Astrocyte of the hippocampus (primary cell): ENCODE data around the gene PARVG.

Experiments used
- DNase-seq: peaks from one replicate; pipeline ENCODE4 v3.0.0; 2011; ENCODE audit warnings: low read depth, low spot score

PARVG gene

DNA sequence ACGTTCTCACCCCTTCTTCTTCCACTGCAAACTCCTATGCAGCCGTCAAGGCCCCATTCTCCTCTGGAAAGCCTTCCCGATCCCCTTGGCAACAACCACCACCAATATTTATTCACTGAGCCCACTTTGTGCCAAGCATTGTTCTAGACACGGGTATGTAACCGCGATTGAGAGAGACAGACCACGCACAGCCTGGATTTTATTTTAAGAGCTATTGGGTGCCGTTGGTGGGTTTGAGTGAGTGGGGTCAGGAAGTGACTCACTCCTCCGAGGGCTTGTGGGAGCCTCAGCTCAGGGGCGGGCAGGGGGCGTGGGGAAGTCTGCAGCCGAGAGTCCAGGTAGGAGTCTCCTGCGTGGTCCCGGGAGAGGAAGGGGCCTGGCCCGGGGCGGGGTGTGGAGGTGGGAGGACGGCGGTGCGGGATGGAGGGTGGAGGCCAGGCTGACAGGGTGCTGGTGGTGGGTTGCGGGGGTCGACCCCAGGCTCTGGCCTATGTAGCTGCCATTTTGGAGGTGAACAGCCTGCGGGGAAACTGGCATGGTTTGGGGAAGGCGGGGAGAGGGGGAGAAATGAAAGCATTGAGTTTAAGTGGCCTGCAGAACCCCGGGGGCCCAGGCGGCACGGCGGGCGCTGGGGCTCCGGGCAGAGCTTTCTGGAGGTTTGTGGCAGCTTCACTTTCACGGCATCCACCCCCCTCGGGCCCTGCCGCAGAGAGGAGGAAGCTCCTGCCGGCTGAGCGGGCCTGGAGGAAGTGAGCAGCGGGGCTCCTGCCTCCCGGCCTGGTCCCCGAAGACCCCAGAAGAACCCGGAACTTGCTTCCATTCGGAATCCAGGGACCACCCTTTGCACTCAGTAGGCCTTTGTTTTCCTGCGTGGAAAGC, 547 bp downstream of the PARVG start:
- no peak for DNase-seq

DNA sequence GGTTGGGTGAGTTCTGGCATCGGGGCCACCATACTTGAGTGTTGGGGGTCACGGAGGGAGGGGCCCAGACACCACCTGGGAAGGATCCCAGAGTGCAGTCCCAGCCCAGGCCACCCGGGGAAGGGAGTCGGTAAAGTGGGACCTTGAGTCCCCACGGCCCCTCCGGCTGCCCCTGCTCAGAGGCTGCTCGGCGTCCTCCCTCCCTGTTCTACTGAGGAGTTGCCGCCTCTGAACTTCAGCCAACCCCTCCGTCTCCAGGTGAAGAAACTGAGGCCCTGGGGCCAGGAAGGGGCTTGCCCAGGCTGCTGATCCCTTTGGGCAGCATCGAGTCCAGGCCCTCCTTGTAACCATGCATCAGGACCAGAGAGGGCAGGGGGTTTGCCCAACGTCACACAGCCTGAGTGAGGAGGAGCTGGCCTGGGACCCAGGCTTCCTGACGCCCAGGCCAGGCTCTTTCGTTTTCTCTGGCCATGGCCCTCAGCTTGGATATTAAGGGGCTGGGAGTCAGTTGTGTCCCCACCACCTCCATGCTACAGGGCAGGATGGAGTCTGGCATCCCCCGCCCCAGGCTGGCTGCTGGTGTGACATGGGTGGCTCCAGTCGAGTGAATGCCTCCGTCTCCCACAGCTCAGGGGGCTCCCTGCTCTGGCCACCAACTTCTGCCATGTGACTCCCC, 1.3 kb downstream of the PARVG start:
- no peak for DNase-seq

DNA sequence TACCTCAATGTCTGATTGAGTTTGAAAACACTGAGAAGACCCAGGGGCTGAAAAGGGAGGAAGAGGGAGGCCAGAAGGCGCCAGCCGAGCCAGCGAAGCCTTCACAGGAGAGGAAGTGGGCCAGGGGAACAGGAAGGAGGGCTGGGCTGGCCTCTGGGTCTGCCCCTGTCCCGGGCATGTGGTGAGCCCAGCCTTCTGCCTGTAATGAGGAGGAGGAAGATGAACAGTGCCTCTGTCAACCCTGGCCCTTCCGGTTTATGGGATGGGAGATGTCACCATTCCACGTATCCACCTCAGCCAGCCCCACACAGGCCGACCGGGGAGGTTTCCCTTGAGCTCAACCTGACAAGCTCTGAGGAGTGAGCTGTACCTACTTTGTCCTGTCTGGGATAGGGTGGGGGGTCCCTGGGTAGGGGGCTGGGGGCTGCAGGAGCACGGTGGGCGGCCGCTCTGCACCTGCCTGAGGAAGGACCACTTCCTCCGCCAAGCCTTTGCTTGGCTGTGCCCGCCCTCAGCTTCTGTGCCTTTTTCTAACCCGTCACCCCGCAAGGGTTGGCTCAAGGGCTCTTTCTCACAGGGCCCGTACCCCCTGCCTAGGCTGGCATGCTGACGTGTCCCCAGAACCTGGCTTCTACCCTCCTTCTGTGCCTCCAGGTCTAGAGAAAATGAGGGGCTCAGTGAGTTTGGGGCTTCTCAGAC, 2.0 kb downstream of the PARVG start:
- DNase-seq, result no peak

DNA sequence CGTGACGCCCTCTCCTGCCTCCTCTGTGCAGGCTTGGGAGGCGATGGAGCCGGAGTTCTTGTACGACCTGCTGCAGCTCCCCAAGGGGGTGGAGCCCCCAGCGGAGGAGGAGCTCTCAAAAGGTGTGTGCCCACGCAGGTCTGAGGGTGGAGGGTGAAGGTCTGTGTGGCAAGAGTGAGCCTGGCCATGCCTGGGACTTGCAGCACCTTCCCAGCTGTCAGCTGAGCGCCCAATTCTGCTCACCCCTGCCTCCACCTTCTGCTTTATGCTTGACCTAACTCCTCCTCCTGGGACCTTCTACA, 2.5 kb downstream of the PARVG start:
- DNase-seq, result no peak

DNA sequence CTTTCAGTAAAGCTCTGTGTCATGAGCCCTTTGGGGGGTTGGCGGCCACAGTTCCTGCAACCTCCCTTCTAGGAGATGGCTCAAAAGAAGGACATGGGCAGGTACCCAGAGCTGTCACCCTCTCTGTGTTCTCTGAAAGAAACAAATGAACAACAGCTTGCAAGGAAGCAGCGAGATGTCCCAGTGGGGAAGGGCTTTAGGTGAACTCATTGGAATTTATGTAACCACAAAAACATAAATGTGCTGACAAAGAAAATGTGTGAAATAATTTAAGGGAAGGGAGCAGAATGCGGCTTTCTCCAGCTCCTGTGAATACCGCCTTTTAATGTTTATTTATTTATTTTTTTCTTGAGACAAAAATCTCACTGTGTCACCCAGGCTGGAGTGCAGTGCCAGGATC, 3.3 kb downstream of the PARVG start:
- DNase-seq, result no peak

DNA sequence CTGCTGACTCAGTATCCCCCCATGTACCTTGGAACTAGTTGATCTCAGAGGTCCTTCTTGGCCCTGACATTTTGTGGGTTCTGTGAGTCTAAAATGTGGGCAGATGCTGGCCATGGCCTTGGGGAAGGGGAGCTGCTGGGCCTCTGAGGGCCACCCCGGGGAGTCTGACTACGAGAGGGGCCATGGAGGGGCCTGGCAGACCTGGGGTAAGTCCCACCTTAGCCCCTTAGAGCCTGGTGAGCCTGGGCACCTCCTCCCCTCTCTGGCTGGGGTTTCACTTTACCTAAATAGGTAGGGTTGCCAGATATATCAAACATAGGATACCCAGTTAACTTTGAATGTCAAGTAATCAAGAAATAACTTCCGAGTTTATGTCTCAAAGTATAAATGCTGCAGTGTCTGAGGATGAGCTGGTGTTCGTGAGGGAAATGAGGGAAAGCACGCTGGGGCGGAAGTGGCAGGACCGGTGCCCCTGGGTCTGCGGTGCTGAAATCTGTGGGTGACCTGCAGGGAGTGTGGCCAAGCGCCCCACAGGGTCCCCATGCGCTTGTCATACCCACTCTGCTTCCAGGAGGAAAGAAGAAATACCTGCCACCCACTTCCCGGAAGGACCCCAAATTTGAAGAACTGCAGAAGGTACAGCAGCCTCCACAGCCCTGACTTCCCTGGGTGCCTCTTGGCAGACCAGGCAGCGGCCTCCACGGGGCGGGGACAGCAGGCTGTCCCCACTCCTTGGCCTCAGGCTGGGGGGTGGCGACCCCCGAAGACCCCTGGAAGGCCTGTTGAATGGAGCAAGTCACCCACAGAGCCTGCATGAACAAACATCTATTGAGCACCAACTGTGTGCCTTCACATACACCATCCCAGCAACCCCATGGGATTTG, 4.8 kb downstream of the PARVG start:
- no peak for DNase-seq

DNA sequence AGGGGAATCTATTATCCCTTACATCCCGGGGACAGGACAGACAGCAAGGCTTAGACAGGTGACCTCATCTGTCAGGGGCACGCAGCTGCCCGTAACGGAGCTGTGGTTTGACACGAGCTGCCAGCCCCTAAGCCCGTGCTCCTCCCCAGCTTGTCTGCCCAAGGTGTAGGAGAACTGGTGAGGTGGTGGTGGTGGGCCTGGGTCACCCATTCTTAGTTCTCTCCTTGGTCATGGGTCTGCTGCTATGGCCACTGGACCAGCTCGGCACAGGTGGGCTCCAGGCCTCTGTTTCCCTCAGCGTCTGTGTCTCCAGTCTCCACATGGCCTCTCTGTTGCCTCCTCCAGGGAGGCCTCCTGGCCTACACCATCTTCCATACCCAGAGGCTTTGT, 5.4 kb downstream of the PARVG start:
- DNase-seq, result no peak

DNA sequence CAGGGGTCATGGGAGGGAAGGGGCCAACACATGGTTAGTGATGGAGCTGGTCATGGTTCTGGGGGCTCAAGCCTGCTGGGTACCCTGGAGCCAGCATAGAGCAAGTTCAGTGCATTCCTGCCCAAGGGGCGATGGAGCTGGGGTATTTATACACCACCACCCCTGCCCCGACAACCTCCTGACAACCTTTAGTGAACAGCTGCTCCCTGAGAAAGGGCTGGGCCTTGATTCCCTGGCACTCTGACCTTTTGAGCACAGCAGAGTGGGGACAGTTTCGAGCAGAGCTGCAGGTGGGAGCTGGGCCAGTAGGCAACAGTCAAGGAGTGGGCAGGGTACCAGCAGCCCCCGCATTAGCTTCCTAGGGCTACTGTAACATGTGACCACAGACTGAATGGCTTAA, 6.0 kb downstream of the PARVG start:
- no peak for DNase-seq

DNA sequence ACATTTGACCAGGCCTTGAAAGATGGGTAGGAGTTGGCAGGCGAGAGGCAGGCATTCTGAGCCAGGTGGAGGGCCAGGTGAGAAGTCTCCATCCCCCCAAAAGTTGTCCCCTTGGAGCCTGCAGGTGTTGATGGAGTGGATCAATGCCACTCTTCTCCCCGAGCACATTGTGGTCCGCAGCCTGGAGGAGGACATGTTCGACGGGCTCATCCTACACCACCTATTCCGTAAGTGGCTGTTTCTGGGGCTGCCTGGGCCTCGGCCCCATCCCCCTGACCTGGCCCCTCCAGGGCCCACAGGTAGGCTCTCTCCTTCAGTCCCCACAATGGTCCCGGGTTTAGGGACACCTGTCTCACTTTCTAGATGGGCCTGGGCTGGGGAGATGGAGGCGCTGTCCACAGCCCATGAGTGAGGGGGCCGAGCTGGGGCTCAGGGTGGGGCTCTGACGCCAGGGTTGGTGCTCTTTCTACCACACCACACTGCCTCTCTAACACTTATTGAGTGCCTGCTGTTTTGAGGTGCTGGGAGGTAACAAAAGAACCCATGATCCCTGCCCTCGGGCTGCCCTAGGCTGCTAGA, 7.0 kb downstream of the PARVG start:
- no peak for DNase-seq

DNA sequence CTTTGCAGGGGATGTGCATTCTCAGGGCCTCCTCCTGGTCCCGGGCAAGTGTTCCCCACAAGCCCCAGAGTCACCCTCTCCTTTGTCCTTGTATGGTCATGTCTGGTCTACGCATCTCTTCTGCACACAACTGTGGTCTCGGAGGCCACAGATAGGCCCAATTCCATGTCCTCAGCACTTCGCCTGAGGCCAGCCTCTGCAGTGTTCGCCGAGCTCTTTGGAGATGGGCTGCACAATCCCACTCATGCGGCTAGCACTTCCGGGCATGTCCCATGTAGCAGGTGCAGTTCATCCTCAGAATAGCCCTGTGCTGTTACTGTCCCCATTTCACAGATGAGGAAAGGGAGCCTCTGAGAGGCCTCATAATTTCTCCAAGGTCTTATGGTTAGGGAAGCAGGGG, 7.6 kb downstream of the PARVG start:
- no peak for DNase-seq

DNA sequence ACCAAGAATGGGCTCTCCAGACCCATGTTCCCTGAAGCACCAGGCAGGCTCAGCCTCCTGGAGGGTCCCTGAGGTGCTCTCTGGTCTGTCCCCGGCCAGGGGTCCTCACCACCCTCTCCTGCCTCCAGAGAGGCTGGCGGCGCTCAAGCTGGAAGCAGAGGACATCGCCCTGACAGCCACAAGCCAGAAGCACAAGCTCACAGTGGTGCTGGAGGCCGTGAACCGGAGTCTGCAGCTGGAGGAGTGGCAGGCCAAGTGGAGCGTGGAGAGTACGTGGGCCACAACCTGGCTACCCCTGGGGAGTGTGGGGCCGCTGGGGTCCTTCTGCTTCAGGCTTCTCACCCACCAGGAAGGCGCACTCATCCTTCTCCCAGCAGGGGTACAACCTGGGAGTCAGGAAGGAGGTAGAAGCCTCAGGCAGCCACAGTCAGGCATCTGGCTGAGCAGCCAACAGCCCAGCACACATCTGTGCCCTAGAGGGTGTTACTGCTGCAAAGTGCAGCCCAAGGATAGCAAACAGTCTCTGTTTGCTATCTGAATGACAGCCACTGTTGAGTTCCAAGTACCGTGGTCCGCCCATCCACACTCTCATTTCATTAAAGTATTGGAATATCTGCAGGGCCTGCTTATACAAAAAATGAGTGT, 8.4 kb downstream of the PARVG start:
- no peak for DNase-seq

DNA sequence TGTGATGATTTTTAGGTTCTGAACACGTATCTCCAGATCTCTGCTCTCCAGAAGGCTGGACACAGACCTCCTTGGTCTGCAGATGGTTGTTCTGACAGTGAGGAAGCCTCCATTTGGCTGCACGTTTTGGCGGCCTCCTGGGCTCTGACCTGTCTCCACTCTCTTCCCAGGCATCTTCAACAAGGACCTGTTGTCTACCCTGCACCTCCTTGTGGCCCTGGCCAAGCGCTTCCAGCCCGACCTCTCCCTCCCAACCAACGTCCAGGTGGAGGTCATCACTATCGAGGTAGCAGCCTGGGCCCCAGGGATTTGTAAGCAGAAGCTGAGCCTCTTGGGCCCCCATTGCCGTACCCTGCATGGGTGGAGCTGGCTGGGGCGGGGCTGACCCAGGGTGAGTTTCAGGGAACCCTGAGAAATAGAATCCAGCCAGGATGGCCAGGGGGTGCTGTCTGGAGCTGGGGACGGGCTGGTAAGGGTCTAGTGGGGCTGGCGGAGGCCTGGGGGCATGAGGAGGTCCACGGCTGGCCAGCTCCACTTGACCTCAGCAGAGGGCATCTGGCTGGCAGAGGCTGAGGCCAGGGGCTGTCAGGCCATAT, 9.8 kb downstream of the PARVG start:
- no peak for DNase-seq

DNA sequence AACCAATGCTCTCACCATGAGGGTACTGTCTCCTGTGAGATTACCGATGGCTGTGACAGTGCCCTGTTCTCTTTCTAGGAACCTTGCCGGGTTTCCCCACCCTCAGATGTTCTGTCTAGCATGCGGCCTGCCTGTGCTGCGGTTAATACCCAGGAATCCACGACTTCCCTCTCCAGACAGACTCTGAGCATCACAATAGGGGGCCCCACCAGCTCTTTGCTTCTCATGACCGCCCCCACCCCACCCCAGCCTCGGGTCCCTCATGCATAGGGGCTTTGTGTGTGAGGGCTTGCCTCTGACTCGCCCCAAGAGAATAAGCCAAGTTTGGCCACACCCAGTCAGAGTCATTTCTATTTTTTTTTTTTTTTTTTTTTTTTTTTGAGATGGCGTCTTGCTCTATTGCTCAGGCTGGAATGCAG, 10.3 kb downstream of the PARVG start:
- no peak for DNase-seq

DNA sequence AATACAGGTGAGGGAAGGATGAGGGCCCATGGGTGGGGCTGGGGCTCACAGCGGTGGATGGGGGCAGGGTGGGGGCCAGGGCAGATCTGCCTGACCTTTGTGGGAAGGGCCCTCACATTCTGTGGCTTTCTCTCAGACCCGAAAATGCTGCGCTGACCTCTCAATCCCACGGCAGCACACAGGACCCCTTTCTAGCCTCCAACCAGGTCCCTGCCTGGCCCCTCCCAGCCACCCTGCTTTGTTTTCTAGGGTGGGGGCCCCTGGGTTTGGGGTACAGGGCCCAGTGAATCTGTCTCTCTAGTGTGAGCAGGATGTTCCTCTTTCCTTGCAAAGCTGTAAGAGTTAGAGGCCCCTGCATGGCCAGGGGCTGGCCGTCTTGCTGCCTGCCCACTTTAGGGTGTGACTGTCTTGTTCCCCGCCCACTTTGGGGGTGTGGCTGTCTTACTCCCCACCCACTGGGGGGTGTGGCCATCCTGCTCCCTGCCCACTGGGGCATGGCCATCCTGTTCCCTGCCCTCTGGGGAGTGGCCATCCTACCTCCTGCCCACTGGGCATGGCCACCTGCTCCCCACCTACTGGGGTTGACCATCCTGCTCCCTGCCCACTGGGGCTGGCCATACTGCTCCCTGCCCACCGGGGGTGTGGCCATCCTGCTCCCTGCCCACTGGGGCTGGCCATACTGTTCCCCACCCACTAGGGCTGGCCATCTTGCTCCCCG, 11.5 kb downstream of the PARVG start:
- DNase-seq, result no peak

DNA sequence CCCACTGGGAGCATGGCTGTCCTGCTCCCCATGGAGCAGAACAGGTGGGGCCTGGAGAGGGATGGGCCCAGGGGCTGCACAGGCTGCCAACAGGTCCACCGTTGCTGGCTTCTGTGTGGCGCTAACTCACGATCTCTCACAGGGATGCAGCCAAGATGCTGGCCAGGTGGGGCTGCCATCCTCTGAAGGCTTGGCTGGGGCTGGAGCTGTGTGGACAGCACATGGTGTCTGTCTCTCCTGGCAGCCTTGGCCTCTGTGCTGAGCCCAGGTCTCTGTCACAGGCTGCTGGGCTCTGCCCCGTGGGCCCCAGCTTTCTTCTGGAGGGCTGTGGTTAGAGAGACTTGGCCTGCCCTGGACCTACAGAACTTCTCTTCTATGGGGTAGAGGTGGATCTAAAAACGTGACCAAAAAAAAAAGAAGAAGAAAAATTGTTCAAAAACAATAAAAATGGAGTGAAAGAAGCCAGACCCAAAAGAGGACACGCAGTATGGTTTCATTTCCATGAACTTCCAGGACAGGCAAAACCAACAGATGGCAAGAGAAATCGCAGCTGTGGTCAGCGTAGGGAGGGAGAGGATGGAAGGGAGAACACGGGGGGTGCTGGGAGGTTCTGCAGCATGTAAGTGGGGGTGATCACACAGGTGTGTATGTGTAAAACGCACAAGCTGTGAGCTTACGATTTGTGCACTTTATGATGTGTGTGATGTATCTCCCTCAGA, 12.2 kb downstream of the PARVG start:
- no peak for DNase-seq

DNA sequence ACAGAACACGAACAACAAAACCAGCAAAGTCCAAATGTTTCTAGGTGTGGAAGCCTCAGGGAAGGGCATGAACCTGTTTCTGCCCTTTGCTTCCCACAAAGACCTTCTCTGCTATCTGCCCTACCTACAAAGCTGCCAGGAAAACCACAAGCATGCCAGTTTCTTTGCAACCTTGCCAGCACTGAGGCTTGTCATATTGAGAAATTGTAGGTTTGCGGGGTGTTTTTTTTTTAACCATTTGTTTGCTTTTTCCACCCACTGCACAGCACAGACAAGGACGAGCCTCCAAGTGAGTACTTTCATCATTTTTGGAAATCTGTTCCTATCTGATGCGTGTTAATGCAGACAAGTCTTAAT, 12.8 kb downstream of the PARVG start:
- DNase-seq, result peak; percentile 22

DNA sequence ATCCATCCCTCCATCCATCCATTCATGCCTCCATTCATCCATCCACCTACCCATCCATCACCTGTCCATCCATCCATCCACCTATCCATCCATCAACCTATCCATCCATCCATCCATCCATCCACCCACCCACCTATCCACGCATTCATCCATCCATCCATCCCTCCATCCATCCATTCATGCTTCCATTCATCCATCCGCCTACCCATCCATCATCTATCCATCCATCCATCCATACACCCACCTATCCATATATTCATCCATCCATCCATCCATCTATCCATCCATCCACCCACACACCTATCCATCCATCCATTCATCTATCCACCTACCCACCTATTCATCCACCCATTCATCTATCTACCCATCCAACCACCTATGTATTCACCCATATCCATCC, 13.8 kb downstream of the PARVG start:
- no peak for DNase-seq

DNA sequence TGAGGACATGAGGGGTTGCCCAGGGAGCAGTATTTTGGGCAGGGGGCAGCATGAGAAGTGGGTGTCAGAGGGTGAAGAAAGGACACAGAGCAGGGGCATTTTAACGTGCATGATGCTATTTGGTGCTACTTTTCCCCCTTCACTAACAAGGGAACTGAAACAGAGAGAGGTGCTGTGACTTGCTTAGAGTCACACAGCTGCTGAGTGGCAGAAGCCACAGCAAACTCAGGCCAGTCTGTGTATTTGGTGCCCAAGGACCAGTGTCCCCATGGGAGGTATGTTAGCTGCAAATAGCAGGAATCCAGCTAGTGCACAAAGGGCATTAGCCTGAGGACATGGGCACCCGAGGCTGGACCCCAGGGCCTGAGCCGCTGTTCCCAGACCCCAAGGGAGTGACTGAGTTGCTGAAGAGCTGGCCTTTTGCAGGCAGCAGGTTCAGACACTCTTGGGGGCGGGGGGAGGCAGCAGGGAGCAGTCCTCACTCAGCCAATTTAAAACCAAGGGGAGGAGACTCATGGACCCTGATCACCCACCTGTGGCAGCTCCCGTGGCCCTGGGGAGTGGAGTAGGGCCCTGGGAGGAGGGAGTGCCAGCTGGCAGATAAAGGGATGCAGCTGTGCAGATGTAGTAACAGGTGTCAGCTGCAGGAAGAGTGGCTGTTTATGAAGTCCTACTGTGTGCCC, 14.6 kb downstream of the PARVG start:
- no peak for DNase-seq

DNA sequence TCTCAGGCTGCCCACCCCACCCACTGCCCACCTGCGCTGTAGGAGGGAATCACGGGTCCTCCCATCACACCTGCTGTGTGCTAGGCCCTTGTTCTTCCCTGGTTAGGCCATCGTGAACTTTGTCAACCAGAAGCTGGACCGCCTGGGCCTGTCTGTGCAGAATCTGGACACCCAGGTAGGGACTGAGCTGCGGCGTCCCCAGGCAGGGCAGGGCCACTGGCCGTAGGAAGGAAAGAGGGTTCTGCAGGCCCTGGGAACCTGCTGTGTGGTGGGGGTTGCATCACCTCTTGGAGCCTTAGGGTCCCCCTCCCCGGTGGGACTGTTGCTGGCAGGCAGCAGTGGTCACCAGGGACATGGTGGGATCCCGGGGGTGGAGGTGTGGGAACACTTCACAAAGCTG, 15.5 kb downstream of the PARVG start:
- no peak for DNase-seq
